ENCODE measurements around the gene COL6A1.

- TF ChIP-seq CTCF (IDR thresholded peaks at IDR 0.05; ENCODE audit: poor library complexity) = no peak
- no peak for TF ChIP-seq EZH2phosphoT487 (IDR thresholded peaks at IDR 0.05; ENCODE audit: low read depth, severe bottlenecking, unreplicated experiment)
Observed at GRCh38 chr21:45962531-45963231, 18.9 kb upstream of the COL6A1 start.

Measured in hepatocyte (in vitro differentiated cells).